ENCODE data around the gene LRRC23. TPM values are rescaled to one million over a fixed set of nuclear protein-coding genes. Genes with fewer than 3 reads are reported as not detected.

The LRRC23 gene
- total RNA-seq, 4 donors from 2014 or later = 4.3 to 15.8 (median 8.5) TPM

- Histone ChIP-seq H3K4me1 (peaks cover 84% of the 10 kb centered on the region), H3K27me3 (no peaks in the 10 kb centered on the region), H3K36me3 (peaks cover 16% of the 10 kb centered on the region), H3K27ac (peak overlapping the region; percentile 93), H3K4me3 (peak overlapping the region; percentile 60), H3K9me3 (no peaks in the 10 kb centered on the region)
- WGBS = 3% methylated on average over 8 of the region's 16 CpGs
- TF ChIP-seq POLR2AphosphoS5 (IDR thresholded peaks at IDR 0.05) (no peak), EP300 (IDR thresholded peaks at IDR 0.05) (no peak), POLR2A (IDR thresholded peaks at IDR 0.05) (no peak), CTCF (IDR thresholded peaks at IDR 0.05) (peak; percentile 25 to 41)
- peak in 1 of 2 donors; percentile 81 for DNase-seq (ENCODE audit: low spot score in 2 of 2)
Measured at GRCh38 chr12:6961695-6962284, 57.2 kb downstream of the LRRC23 start.

GRCh38 chr12:6962285-6963015 lies 57.8 kb downstream of the LRRC23 start:
- peak in 1 of 2 donors; percentile 75 for DNase-seq (ENCODE audit: low spot score in 2 of 2)
- peaks cover 83% of the 10 kb centered on the region for H3K4me1 ChIP-seq

GRCh38 chr12:6963016-6963731 lies 58.6 kb downstream of the LRRC23 start:
- Histone ChIP-seq H3K36me3 (peaks cover 30% of the 10 kb centered on the region), H3K4me1 (peaks cover 83% of the 10 kb centered on the region), H3K9me3 (no peaks in the 10 kb centered on the region), H3K27ac (peak overlapping the region; percentile 93), H3K4me3 (peak overlapping the region; percentile 60), H3K27me3 (no peaks in the 10 kb centered on the region)
- WGBS = 59% methylated on average over 26 of the region's 32 CpGs
- no peak for TF ChIP-seq EP300 (IDR thresholded peaks at IDR 0.05)
- TF ChIP-seq CTCF (IDR thresholded peaks at IDR 0.05) = no peak
- TF ChIP-seq POLR2A (IDR thresholded peaks at IDR 0.05) = peak in 1 of 2 donors; percentile 47
- TF ChIP-seq POLR2AphosphoS5 (IDR thresholded peaks at IDR 0.05) = peak in 1 of 3 donors; percentile 25
- DNase-seq (ENCODE audit: low spot score in 2 of 2) = peak in 1 of 2 donors; percentile 83

More at GRCh38 chr12:6962285-6963015, 57.8 kb downstream of the LRRC23 start:
- TF ChIP-seq CTCF (IDR thresholded peaks at IDR 0.05) (no peak), POLR2AphosphoS5 (IDR thresholded peaks at IDR 0.05) (no peak)
- Histone ChIP-seq H3K36me3 (peaks cover 23% of the 10 kb centered on the region), H3K4me3 (peak overlapping the region; percentile 60), H3K9me3 (no peaks in the 10 kb centered on the region), H3K27ac (peak overlapping the region; percentile 93), H3K27me3 (no peaks in the 10 kb centered on the region)
- 25% methylated on average over 4 of the region's 25 CpGs for WGBS

Other genes starting within 250 kb of the LRRC23 start
- 10 to 100 TPM; 53.2 to 85.0 (median 70.6) TPM for gene ING4, start 241.7 kb upstream of the LRRC23 start, total RNA-seq
- gene ZNF384, start 215.4 kb upstream of the LRRC23 start, total RNA-seq = 10 to 100 TPM; 34.5 to 72.0 (median 42.2) TPM
- not detected for gene PIANP, start 204.0 kb upstream of the LRRC23 start, total RNA-seq
- 10 to 100 TPM; 50.2 to 70.7 (median 66.6) TPM for gene COPS7A, start 180.8 kb upstream of the LRRC23 start, total RNA-seq
- gene MLF2, start 151.7 kb upstream of the LRRC23 start, total RNA-seq = 100 to 1,000 TPM; 147 to 195 (median 180) TPM
- gene PTMS, start 138.5 kb upstream of the LRRC23 start, total RNA-seq = 100 to 1,000 TPM in 2 of 4 donors, 10 to 100 TPM in 2; 91.2 to 128 (median 99.8) TPM
- 1 to 10 TPM in 1 of 4 donors, under 1 TPM in 1, not detected in 2; 0.60 to 1.4 TPM for gene LAG3, start 132.3 kb upstream of the LRRC23 start, total RNA-seq
- gene CD4, start 115.3 kb upstream of the LRRC23 start, total RNA-seq = 1 to 10 TPM; 2.5 to 5.4 (median 3.9) TPM
- gene GPR162, start 83.0 kb upstream of the LRRC23 start, total RNA-seq = 1 to 10 TPM in 2 of 4 donors, under 1 TPM in 2; 0.47 to 2.1 (median 1.0) TPM
- 10 to 100 TPM in 3 of 4 donors, 1 to 10 TPM in 1; 5.0 to 30.5 (median 14.3) TPM for gene P3H3, start 76.4 kb upstream of the LRRC23 start, total RNA-seq
- 1 to 10 TPM in 2 of 4 donors, under 1 TPM in 1, not detected in 1; 0.72 to 1.5 (median 1.4) TPM for gene GNB3, start 63.9 kb upstream of the LRRC23 start, total RNA-seq
- gene CDCA3, start 53.5 kb upstream of the LRRC23 start, total RNA-seq = 1 to 10 TPM; 4.8 to 8.9 (median 5.9) TPM
- gene USP5, start 52.7 kb upstream of the LRRC23 start, total RNA-seq = 10 to 100 TPM; 54.7 to 71.8 (median 68.9) TPM
- 100 to 1,000 TPM; 185 to 498 (median 405) TPM for gene TPI1, start 37.3 kb upstream of the LRRC23 start, total RNA-seq
- 10 to 100 TPM in 1 of 4 donors, 1 to 10 TPM in 3; 3.0 to 16.5 (median 7.5) TPM for gene SPSB2, start 31.5 kb upstream of the LRRC23 start, total RNA-seq
- gene ENO2, start 9.8 kb downstream of the LRRC23 start, total RNA-seq = 10 to 100 TPM in 1 of 4 donors, 1 to 10 TPM in 3; 1.3 to 15.4 (median 6.9) TPM
- 100 to 1,000 TPM in 1 of 4 donors, 10 to 100 TPM in 3; 58.4 to 137 (median 67.7) TPM for gene ATN1, start 23.1 kb downstream of the LRRC23 start, total RNA-seq
- not detected for gene RNU7-1, start 39.0 kb downstream of the LRRC23 start, total RNA-seq
- 100 to 1,000 TPM; 251 to 495 (median 436) TPM for gene C12orf57, start 39.2 kb downstream of the LRRC23 start, total RNA-seq
- 10 to 100 TPM; 18.5 to 59.1 (median 39.4) TPM for gene PTPN6, start 46.5 kb downstream of the LRRC23 start, total RNA-seq
- 100 to 1,000 TPM; 161 to 232 (median 207) TPM for gene PHB2, start 65.8 kb downstream of the LRRC23 start, total RNA-seq
- 10 to 100 TPM; 12.3 to 27.0 (median 22.1) TPM for gene EMG1, start 66.1 kb downstream of the LRRC23 start, total RNA-seq
- gene LPCAT3, start 113.7 kb downstream of the LRRC23 start, total RNA-seq = 10 to 100 TPM; 51.3 to 79.3 (median 56.8) TPM
- 10 to 100 TPM; 62.6 to 99.6 (median 65.6) TPM for gene C1S, start 155.9 kb downstream of the LRRC23 start, total RNA-seq
- 100 to 1,000 TPM in 2 of 4 donors, 10 to 100 TPM in 2; 70.2 to 166 (median 95.4) TPM for gene C1R, start 187.6 kb downstream of the LRRC23 start, total RNA-seq
- gene C1RL, start 204.4 kb downstream of the LRRC23 start, total RNA-seq = 10 to 100 TPM; 28.5 to 50.8 (median 34.7) TPM
- 1 to 10 TPM in 1 of 4 donors, under 1 TPM in 1, not detected in 2; 0.98 to 2.1 TPM for gene RBP5, start 224.1 kb downstream of the LRRC23 start, total RNA-seq
- gene CLSTN3, start 225.5 kb downstream of the LRRC23 start, total RNA-seq = 10 to 100 TPM; 29.9 to 69.8 (median 39.1) TPM

Data from suprapubic skin (tissue), 4 donors.